HFF-Myc (cell line): Measurements from ENCODE around the gene DNM1.

Experiments used
- DNase-seq: peaks from one replicate; pipeline ENCODE4 v3.0.0-alpha.2; 2011; ENCODE audit warnings: low read depth; ENCODE audit errors: extremely low read depth
- H3K4me3 ChIP-seq: replicated peaks from 2 replicates; pipeline ENCODE4 v1.5.1; 2011; ENCODE audit warnings: low read depth, mild to moderate bottlenecking, control low read depth, low read length
- CTCF ChIP-seq: IDR thresholded peaks from 2 replicates; pipeline ENCODE4 v1.5.1; 2012; ENCODE audit warnings: mild to moderate bottlenecking, low read depth, low read length, control low read depth; ENCODE audit errors: missing control alignments

Gene DNM1

GRCh38 chr9:128258326-128258725 lies 55.1 kb downstream of the DNM1 start:
- no peak overlapping the region for H3K4me3 ChIP-seq
- no peak for TF ChIP-seq CTCF
- DNase-seq: no peak

- TF ChIP-seq CTCF: no peak
- H3K4me3 ChIP-seq: no peak overlapping the region
- DNase-seq: no peak
Observed at GRCh38 chr9:128259156-128259555, 56.0 kb downstream of the DNM1 start.

- TF ChIP-seq CTCF: no peak
- DNase-seq: no peak
- no peak overlapping the region for H3K4me3 ChIP-seq
Observed at GRCh38 chr9:128260340-128260739, 57.2 kb downstream of the DNM1 start.

GRCh38 chr9:128262687-128263086 lies 59.5 kb downstream of the DNM1 start:
- DNase-seq: no peak
- no peak for TF ChIP-seq CTCF
- no peak overlapping the region for H3K4me3 ChIP-seq

- DNase-seq: no peak
- TF ChIP-seq CTCF: no peak
- no peak overlapping the region for H3K4me3 ChIP-seq
Observed at GRCh38 chr9:128265348-128265847, 62.2 kb downstream of the DNM1 start.

GRCh38 chr9:128266868-128267590 lies 63.9 kb downstream of the DNM1 start:
- DNase-seq: no peak
- no peak for TF ChIP-seq CTCF
- no peak overlapping the region for H3K4me3 ChIP-seq

GRCh38 chr9:128271112-128271511 lies 67.9 kb downstream of the DNM1 start:
- DNase-seq: no peak
- TF ChIP-seq CTCF: no peak

More at GRCh38 chr9:128271112-128271511, 67.9 kb downstream of the DNM1 start:
- H3K4me3 ChIP-seq: no peak overlapping the region
